Keratinocyte (primary cell): ENCODE data around the gene IFNGR1.

Experiments used
- EZH2 ChIP-seq: IDR thresholded peaks from one replicate; pipeline ENCODE4 v1.6.1; 2012; ENCODE audit warnings: inconsistent platforms, mild to moderate bottlenecking, low read length, moderate library complexity
- TF ChIP-seq, protein P1 (sequence below), 3 experiments: IDR thresholded peaks in 1 of 3; conservative IDR thresholded peaks in 1 of 3; optimal IDR thresholded peaks in 1 of 3; 2 replicates in 2 of 3; 3 replicates in 1 of 3; pipeline versions ENCODE3 to v1.5.1; 2011; ENCODE audit warnings: low read length in 3 of 3, mild to moderate bottlenecking in 3 of 3, moderate library complexity in 2 of 3, control low read depth in 1 of 3, inconsistent platforms in 1 of 3; ENCODE audit not compliant: insufficient read depth in 2 of 3; ENCODE audit errors: extremely low read depth in 1 of 3

DNA sequence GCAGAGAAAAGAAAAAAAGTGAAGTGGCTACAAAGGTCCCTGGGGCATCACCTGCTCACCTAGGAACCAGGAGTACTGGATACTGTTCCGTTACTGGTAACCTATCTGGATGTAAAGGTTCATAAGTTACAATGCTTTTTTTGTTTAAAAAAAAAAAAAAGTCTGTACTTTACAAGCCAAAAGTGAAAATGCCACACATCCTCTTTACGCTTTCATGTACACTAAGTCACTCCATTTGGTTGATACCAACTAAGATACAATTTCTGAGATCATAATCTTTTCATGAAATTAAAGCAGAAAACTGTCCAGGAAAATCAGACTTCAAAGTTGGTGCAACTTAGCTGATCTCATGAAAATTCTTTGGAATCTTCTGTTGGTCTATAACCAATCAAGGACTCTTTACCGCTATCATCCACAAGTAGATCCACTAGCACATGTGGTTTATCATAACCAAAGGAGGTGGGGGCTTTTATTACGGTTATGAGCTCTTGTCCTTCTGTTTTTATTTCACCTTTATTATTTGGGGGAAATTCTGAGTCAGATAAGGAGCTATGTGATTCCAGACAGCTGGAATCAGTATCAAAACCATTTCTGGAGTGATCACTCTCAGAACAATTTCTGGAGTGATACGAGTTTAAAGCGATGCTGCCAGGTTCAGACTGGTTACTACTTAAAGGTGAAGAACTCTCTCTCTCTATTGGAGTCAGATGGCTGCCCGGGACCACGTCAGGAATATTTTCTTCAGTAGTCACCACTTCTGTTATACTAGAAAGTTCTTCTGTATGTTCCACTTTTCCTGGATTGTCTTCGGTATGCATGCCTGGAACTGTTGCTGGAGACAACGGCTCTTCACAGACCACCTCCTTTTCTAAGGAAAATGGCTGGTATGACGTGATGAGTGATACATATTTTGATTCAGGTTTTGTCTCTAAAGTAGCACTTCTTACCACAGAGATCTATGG is 21.2 kb downstream of the IFNGR1 start:
- TF ChIP-seq, protein P1, sequence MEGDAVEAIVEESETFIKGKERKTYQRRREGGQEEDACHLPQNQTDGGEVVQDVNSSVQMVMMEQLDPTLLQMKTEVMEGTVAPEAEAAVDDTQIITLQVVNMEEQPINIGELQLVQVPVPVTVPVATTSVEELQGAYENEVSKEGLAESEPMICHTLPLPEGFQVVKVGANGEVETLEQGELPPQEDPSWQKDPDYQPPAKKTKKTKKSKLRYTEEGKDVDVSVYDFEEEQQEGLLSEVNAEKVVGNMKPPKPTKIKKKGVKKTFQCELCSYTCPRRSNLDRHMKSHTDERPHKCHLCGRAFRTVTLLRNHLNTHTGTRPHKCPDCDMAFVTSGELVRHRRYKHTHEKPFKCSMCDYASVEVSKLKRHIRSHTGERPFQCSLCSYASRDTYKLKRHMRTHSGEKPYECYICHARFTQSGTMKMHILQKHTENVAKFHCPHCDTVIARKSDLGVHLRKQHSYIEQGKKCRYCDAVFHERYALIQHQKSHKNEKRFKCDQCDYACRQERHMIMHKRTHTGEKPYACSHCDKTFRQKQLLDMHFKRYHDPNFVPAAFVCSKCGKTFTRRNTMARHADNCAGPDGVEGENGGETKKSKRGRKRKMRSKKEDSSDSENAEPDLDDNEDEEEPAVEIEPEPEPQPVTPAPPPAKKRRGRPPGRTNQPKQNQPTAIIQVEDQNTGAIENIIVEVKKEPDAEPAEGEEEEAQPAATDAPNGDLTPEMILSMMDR (optimal IDR thresholded peaks at IDR 0.05 in 1 of 3, IDR thresholded peaks at IDR 0.05 in 1 of 3, conservative IDR thresholded peaks at IDR 0.05 in 1 of 3; ENCODE audit: extremely low read depth in 1 of 3, insufficient read depth in 2 of 3, low read length in 3 of 3) = no peak
- TF ChIP-seq EZH2 = no peak
